Pancreas (tissue), 10 donors: Measurements from ENCODE around the gene HINT2. TPM values are rescaled to one million over a fixed set of nuclear protein-coding genes. Genes with fewer than 3 reads are reported as not detected.

Experiments
- ATAC-seq, 4 donors: fragments of 200-7000 bp; cut with Tn5 transposase; one replicate each; pipeline versions ENCODE4 v1.8.0 to v1.9.1; 2020; ENCODE audit warnings: mild to moderate bottlenecking in 4 of 4, moderate library complexity in 4 of 4
- DNase-seq, 6 donors: peaks; one replicate each; pipeline ENCODE4 v3.0.0-alpha.2; 2020
- FAIRE-seq: peaks from 2 replicates; lab custom pipeline; 2012; peaks lifted over from hg19 to GRCh38; lab: Jason Lieb, UNC
- H3K27ac ChIP-seq, 4 donors: fragments of 200-600 bp; sonication (generic); 1 replicate in 3 of 4; 2 replicates in 1 of 4; pipeline versions ENCODE4 v1.5.0 to v1.8.0; 2020
- H3K27me3 ChIP-seq, 4 donors: fragments of 200-600 bp; one replicate each; pipeline ENCODE4 v1.8.0; 2021
- H3K36me3 ChIP-seq, 3 donors: fragments of 200-600 bp; sonication (generic) in 1 of 3; one replicate each; pipeline versions ENCODE4 v1.5.0 to v1.8.0; 2020 to 2021
- H3K4me1 ChIP-seq, 3 donors: fragments of 200-600 bp; one replicate each; pipeline ENCODE4 v1.8.0; 2021
- H3K4me3 ChIP-seq, 4 donors: fragments of 200-600 bp; sonication (generic) in 2 of 4; one replicate each; pipeline versions ENCODE4 v1.5.0 to v1.8.0; 2020 to 2021
- H3K9me3 ChIP-seq, 4 donors: fragments of 200-600 bp; one replicate each; pipeline ENCODE4 v1.8.0; 2021
- CTCF ChIP-seq, 4 donors: fragments of 200-600 bp; sonication (generic) in 3 of 4; IDR thresholded peaks; one replicate each; pipeline versions ENCODE4 v1.5.0 to v1.8.0; 2021; ENCODE audit warnings: antibody characterized with exemption in 4 of 4
- WGBS, 2 donors: extraction: QIAGEN DNeasy Blood & Tissue Kit; methylation state at CpG; one replicate each; pipeline ENCODE4 v1.1.7; 2013; 5-methylcytosine and 5-hydroxymethylcytosine counted together
- intact Hi-C, 3 donors: fragments of 100-400 bp; cut with DNase I; formaldehyde crosslinking; loops; one replicate each; pipeline versions ENCODE4 v1.11.1 to v1.14.2; 2022
- polyA plus RNA-seq, 2 donors: library from polyadenylated mRNA; stranded (reverse); fragments of 200-250 nt; gene quantifications; one replicate each; pipeline ENCODE4 v1.2.3, GENCODE V29; 2013
- total RNA-seq, 6 donors: library from RNA; stranded (reverse); fragmentation: NEBNext Ultra II Directional in 4 of 6; extraction: Animal tissue kit (Norgen Biotek cat#: 25700) in 4 of 6; gene quantifications; one replicate each; pipeline versions ENCODE4 v1.2.1 to v1.2.4, GENCODE V29; 2021 to 2023
- donor health status: healthy with polysubstance abuse.
- donor health status: DM: no; HTN: no; CAD: no; lungs with moderate emphysema.
- donor health status: DM: no; HTN: no; CAD: no.
- donor health status: control.
- donor health status: control.
- donor health status: Bipolar disorder and iron deficiency.
- donor health status: DM: yes; HTN: yes; CAD: no.
- donor health status: DM: no; HTN: no; CAD: no.
- donor health status: DM: no; HTN: no; CAD: no.
- donor health status: DM: yes; HTN: yes; CAD: no.

HINT2 gene
- total and polyA plus RNA-seq, 8 donors: 20.6 to 64.2 (median 34.0) TPM

GRCh38 chr9:35763181-35763580 lies 51.7 kb downstream of the HINT2 start:
- DNase-seq (no peak), ATAC-seq (no peak), FAIRE-seq (no peak)
- no peaks in the 10 kb centered on the region for H3K9me3 ChIP-seq
- no peaks in the 10 kb centered on the region for H3K27me3 ChIP-seq
- H3K27ac ChIP-seq: no peak overlapping the region
- no peak overlapping the region for H3K4me3 ChIP-seq
- H3K4me1 ChIP-seq: peaks cover 0 to 8% (median 3%) of the 10 kb centered on the region in 3 donors
- no peaks in the 10 kb centered on the region for H3K36me3 ChIP-seq
- intact Hi-C loops: no loop called here
- TF ChIP-seq CTCF (IDR thresholded peaks at IDR 0.05): no peak
- 75 to 77% methylated on average over 2 of the region's 2 CpGs for WGBS, 2 donors

Other genes starting within 250 kb of the HINT2 start
- 10 to 100 TPM; 12.1 to 23.0 (median 14.2) TPM for gene TESK1, start 209.8 kb downstream of the HINT2 start, total RNA-seq
- gene TESK1, start 209.8 kb downstream of the HINT2 start, polyA plus RNA-seq: 10 to 100 TPM; 38.7 to 56.6 TPM
- 1 to 10 TPM in 5 of 6 donors, under 1 TPM in 1; 0.88 to 3.4 (median 2.9) TPM for gene CD72, start 196.6 kb downstream of the HINT2 start, total RNA-seq
- gene CD72, start 196.6 kb downstream of the HINT2 start, polyA plus RNA-seq: 1 to 10 TPM; 3.5 to 7.7 TPM
- under 1 TPM in 4 of 6 donors, not detected in 2; 0.25 to 0.59 (median 0.46) TPM for gene SIT1, start 164.1 kb downstream of the HINT2 start, total RNA-seq
- gene SIT1, start 164.1 kb downstream of the HINT2 start, polyA plus RNA-seq: under 1 TPM; 0.27 to 0.45 TPM
- over 10,000 TPM in 4 of 6 donors, 1,000 to 10,000 TPM in 2; 3,151 to 15,171 (median 11,469) TPM for gene RMRP, start 157.0 kb downstream of the HINT2 start, total RNA-seq
- 100 to 1,000 TPM in 1 of 2 donors, 10 to 100 TPM in 1; 80.5 to 300 TPM for gene RMRP, start 157.0 kb downstream of the HINT2 start, polyA plus RNA-seq
- gene CCDC107, start 156.8 kb downstream of the HINT2 start, total RNA-seq: 10 to 100 TPM; 13.8 to 32.6 (median 19.0) TPM
- 10 to 100 TPM; 55.4 to 84.7 TPM for gene CCDC107, start 156.8 kb downstream of the HINT2 start, polyA plus RNA-seq
- gene ARHGEF39, start 149.8 kb downstream of the HINT2 start, total RNA-seq: 1 to 10 TPM in 3 of 6 donors, under 1 TPM in 3; 0.20 to 1.2 (median 0.98) TPM
- gene ARHGEF39, start 149.8 kb downstream of the HINT2 start, polyA plus RNA-seq: 1 to 10 TPM; 1.4 to 2.0 TPM
- 10 to 100 TPM in 2 of 6 donors, 1 to 10 TPM in 4; 1.2 to 75.6 (median 5.7) TPM for gene CA9, start 141.1 kb downstream of the HINT2 start, total RNA-seq
- 10 to 100 TPM in 1 of 2 donors, 1 to 10 TPM in 1; 9.2 to 17.9 TPM for gene CA9, start 141.1 kb downstream of the HINT2 start, polyA plus RNA-seq
- gene TPM2, start 125.1 kb downstream of the HINT2 start, total RNA-seq: 10 to 100 TPM; 11.3 to 52.8 (median 22.6) TPM
- gene TPM2, start 125.1 kb downstream of the HINT2 start, polyA plus RNA-seq: 100 to 1,000 TPM; 204 to 227 TPM
- 100 to 1,000 TPM in 2 of 6 donors, 10 to 100 TPM in 4; 72.0 to 141 (median 86.6) TPM for gene TLN1, start 82.8 kb downstream of the HINT2 start, total RNA-seq
- gene TLN1, start 82.8 kb downstream of the HINT2 start, polyA plus RNA-seq: 10 to 100 TPM; 64.5 to 72.7 TPM
- 10 to 100 TPM; 15.7 to 24.3 (median 18.8) TPM for gene CREB3, start 82.4 kb downstream of the HINT2 start, total RNA-seq
- 10 to 100 TPM; 23.9 to 29.6 TPM for gene CREB3, start 82.4 kb downstream of the HINT2 start, polyA plus RNA-seq
- 10 to 100 TPM; 22.0 to 40.6 (median 32.2) TPM for gene GBA2, start 65.8 kb downstream of the HINT2 start, total RNA-seq
- 10 to 100 TPM; 69.5 to 91.3 TPM for gene GBA2, start 65.8 kb downstream of the HINT2 start, polyA plus RNA-seq
- gene RGP1, start 65.8 kb downstream of the HINT2 start, total RNA-seq: 10 to 100 TPM; 12.7 to 18.3 (median 15.0) TPM
- 1 to 10 TPM; 6.8 to 9.3 TPM for gene RGP1, start 65.8 kb downstream of the HINT2 start, polyA plus RNA-seq
- 1 to 10 TPM in 1 of 6 donors, under 1 TPM in 1, not detected in 4; 0.67 to 2.3 TPM for gene MSMP, start 60.8 kb downstream of the HINT2 start, total RNA-seq
- gene MSMP, start 60.8 kb downstream of the HINT2 start, polyA plus RNA-seq: under 1 TPM in 1 of 2 donors, not detected in 1; 0.49 TPM
- gene NPR2, start 23.5 kb downstream of the HINT2 start, total RNA-seq: 1 to 10 TPM; 2.2 to 7.9 (median 2.7) TPM
- gene NPR2, start 23.5 kb downstream of the HINT2 start, polyA plus RNA-seq: 10 to 100 TPM in 1 of 2 donors, 1 to 10 TPM in 1; 8.3 to 14.6 TPM
- 1 to 10 TPM in 2 of 6 donors, under 1 TPM in 4; 0.52 to 1.8 (median 0.83) TPM for gene SPAG8, start 2.8 kb downstream of the HINT2 start, total RNA-seq
- 1 to 10 TPM; 1.6 to 3.1 TPM for gene SPAG8, start 2.8 kb downstream of the HINT2 start, polyA plus RNA-seq
- gene FAM221B, start 13.7 kb upstream of the HINT2 start, total RNA-seq: not detected
- gene FAM221B, start 13.7 kb upstream of the HINT2 start, polyA plus RNA-seq: under 1 TPM in 1 of 2 donors, not detected in 1; 0.11 TPM
- gene TMEM8B, start 14.2 kb upstream of the HINT2 start, total RNA-seq: 10 to 100 TPM in 1 of 6 donors, 1 to 10 TPM in 5; 4.9 to 10.3 (median 7.0) TPM
- gene TMEM8B, start 14.2 kb upstream of the HINT2 start, polyA plus RNA-seq: 10 to 100 TPM; 11.1 to 17.2 TPM
- gene OR13J1, start 55.4 kb upstream of the HINT2 start, total RNA-seq: not detected
- gene OR13J1, start 55.4 kb upstream of the HINT2 start, polyA plus RNA-seq: not detected
- gene HRCT1, start 91.2 kb upstream of the HINT2 start, total RNA-seq: 1 to 10 TPM in 3 of 6 donors, under 1 TPM in 3; 0.43 to 1.5 (median 0.83) TPM
- 1 to 10 TPM in 1 of 2 donors, under 1 TPM in 1; 0.33 to 1.5 TPM for gene HRCT1, start 91.2 kb upstream of the HINT2 start, polyA plus RNA-seq
- under 1 TPM in 5 of 6 donors, not detected in 1; 0.12 to 0.74 (median 0.44) TPM for gene SPAAR, start 94.4 kb upstream of the HINT2 start, total RNA-seq
- gene SPAAR, start 94.4 kb upstream of the HINT2 start, polyA plus RNA-seq: 1 to 10 TPM in 1 of 2 donors, under 1 TPM in 1; 0.31 to 1.6 TPM
- gene OR2S2, start 143.1 kb upstream of the HINT2 start, total RNA-seq: not detected
- not detected for gene OR2S2, start 143.1 kb upstream of the HINT2 start, polyA plus RNA-seq
- 1 to 10 TPM in 5 of 6 donors, under 1 TPM in 1; 0.95 to 4.6 (median 1.8) TPM for gene RECK, start 221.9 kb upstream of the HINT2 start, total RNA-seq
- gene RECK, start 221.9 kb upstream of the HINT2 start, polyA plus RNA-seq: 1 to 10 TPM; 1.4 to 2.0 TPM